Stimulated activated CD4-positive, alpha-beta T cell treated with anti-CD3 and anti-CD28 coated beads, Interleukin-1b, Interleukin-23, amount 100 ng/mL, for 48 hours (primary cell): ENCODE measurements around the gene HIP1.
"Not testable (repeated sequence)": the region's sequence is repeated elsewhere in the genome, so short reads cannot be mapped to it uniquely, and the experiment has no call there.

Source experiments
- DNase-seq: peaks from one replicate; pipeline ENCODE4 v3.0.0-alpha.2; 2020

The HIP1 gene

GRCh38 chr7:75712517-75713361 lies 26.0 kb downstream of the HIP1 start:
- DNase-seq: no peak

GRCh38 chr7:75711656-75712514 lies 26.9 kb downstream of the HIP1 start:
- DNase-seq: no peak

GRCh38 chr7:75711076-75711475 lies 27.7 kb downstream of the HIP1 start:
- no peak for DNase-seq

GRCh38 chr7:75704928-75705327 lies 33.8 kb downstream of the HIP1 start:
- no peak for DNase-seq

GRCh38 chr7:75702515-75702914 lies 36.2 kb downstream of the HIP1 start:
- no peak for DNase-seq

- no peak for DNase-seq
Observed at GRCh38 chr7:75699993-75700392, 38.7 kb downstream of the HIP1 start.

GRCh38 chr7:75698358-75698757 lies 40.4 kb downstream of the HIP1 start:
- DNase-seq: no peak

GRCh38 chr7:75696263-75697037 lies 42.3 kb downstream of the HIP1 start:
- DNase-seq: no peak

GRCh38 chr7:75694638-75695399 lies 43.9 kb downstream of the HIP1 start:
- no peak for DNase-seq

GRCh38 chr7:75693668-75694067 lies 45.1 kb downstream of the HIP1 start:
- not testable (repeated sequence) for DNase-seq

GRCh38 chr7:75691793-75692543 lies 46.8 kb downstream of the HIP1 start:
- no peak for DNase-seq

GRCh38 chr7:75690121-75690523 lies 48.6 kb downstream of the HIP1 start:
- DNase-seq: no peak

- no peak for DNase-seq
Observed at GRCh38 chr7:75689246-75690099, 49.3 kb downstream of the HIP1 start.

- DNase-seq: no peak
Observed at GRCh38 chr7:75688200-75689136, 50.3 kb downstream of the HIP1 start.

- no peak for DNase-seq
Observed at GRCh38 chr7:75687246-75688088, 51.3 kb downstream of the HIP1 start.

- DNase-seq: no peak
Observed at GRCh38 chr7:75686551-75686950, 52.2 kb downstream of the HIP1 start.

- DNase-seq: not testable (repeated sequence)
Observed at GRCh38 chr7:75682052-75682451, 56.7 kb downstream of the HIP1 start.

GRCh38 chr7:75679060-75679459 lies 59.7 kb downstream of the HIP1 start:
- DNase-seq: no peak
